ENCODE measurements around the gene CHMP3. TPM values are rescaled to one million over a fixed set of nuclear protein-coding genes. Genes with fewer than 3 reads are reported as not detected.

CHMP3 gene
- polyA plus RNA-seq, 1 donor from 2014 or later = 31.8 TPM

GRCh38 chr2:86464652-86465051, 98.6 kb downstream of the CHMP3 start:
- Histone ChIP-seq H3K27ac (ENCODE audit: low read length) (no peak overlapping the region), H4K20me1 (ENCODE audit: insufficient read depth) (no peaks in the 10 kb centered on the region), H3K9ac (ENCODE audit: low read length) (no peak overlapping the region), H2AFZ (ENCODE audit: low read depth, low read length) (no peak overlapping the region), H3K4me2 (ENCODE audit: low read length) (no peak overlapping the region), H3F3A (ENCODE audit: insufficient read depth, low read length, poor library complexity, severe bottlenecking) (no peaks in the 10 kb centered on the region), H3K4me3 (ENCODE audit: low read length) (no peak overlapping the region), H3K9me2 (ENCODE audit: insufficient read depth, low read length) (no peaks in the 10 kb centered on the region), H3K27me3 (ENCODE audit: insufficient read depth, low read depth, low read length) (no peaks in the 10 kb centered on the region), H3K79me2 (replicated peaks; ENCODE audit: insufficient read depth, low read length) (peaks cover 13% of the 10 kb centered on the region), H3K36me3 (ENCODE audit: insufficient read depth, low read length) (peaks cover 6% of the 10 kb centered on the region), H3K9me3 (ENCODE audit: low read length) (no peaks in the 10 kb centered on the region)
- TF ChIP-seq POLR2AphosphoS5 (IDR thresholded peaks at IDR 0.05) (no peak), RAD21 (conservative IDR thresholded peaks at IDR 0.05) (no peak), CTCF (IDR thresholded peaks at IDR 0.05; ENCODE audit: poor library complexity, severe bottlenecking) (no peak), EP300 (conservative IDR thresholded peaks at IDR 0.05; ENCODE audit: poor library complexity, severe bottlenecking) (no peak), EZH2 (IDR thresholded peaks at IDR 0.05; ENCODE audit: borderline replicate concordance, insufficient read depth, low read length, poor library complexity, severe bottlenecking) (no peak)

- H2AFZ ChIP-seq (ENCODE audit: low read depth, low read length) = no peak overlapping the region
- no peaks in the 10 kb centered on the region for H3K9me3 ChIP-seq (ENCODE audit: low read length)
- H3K4me3 ChIP-seq (ENCODE audit: low read length) = no peak overlapping the region
- no peak overlapping the region for H3K4me2 ChIP-seq (ENCODE audit: low read length)
- no peaks in the 10 kb centered on the region for H4K20me1 ChIP-seq (ENCODE audit: insufficient read depth)
- H3K9ac ChIP-seq (ENCODE audit: low read length) = no peak overlapping the region
- no peaks in the 10 kb centered on the region for H3K27me3 ChIP-seq (ENCODE audit: insufficient read depth, low read depth, low read length)
- H3K79me2 ChIP-seq (replicated peaks; ENCODE audit: insufficient read depth, low read length) = peaks cover 3% of the 10 kb centered on the region
- no peaks in the 10 kb centered on the region for H3K9me2 ChIP-seq (ENCODE audit: insufficient read depth, low read length)
- H3K27ac ChIP-seq (ENCODE audit: low read length) = no peak overlapping the region
- H3K36me3 ChIP-seq (ENCODE audit: insufficient read depth, low read length) = peaks cover 13% of the 10 kb centered on the region
- no peaks in the 10 kb centered on the region for H3F3A ChIP-seq (ENCODE audit: insufficient read depth, low read length, poor library complexity, severe bottlenecking)
- no peak for TF ChIP-seq REST (IDR thresholded peaks at IDR 0.05; ENCODE audit: borderline replicate concordance)
Measured at GRCh38 chr2:86461042-86461743, 102.0 kb downstream of the CHMP3 start.

- Histone ChIP-seq H3F3A (ENCODE audit: insufficient read depth, low read length, poor library complexity, severe bottlenecking) (no peaks in the 10 kb centered on the region), H3K9me2 (ENCODE audit: insufficient read depth, low read length) (no peaks in the 10 kb centered on the region), H3K79me2 (replicated peaks; ENCODE audit: insufficient read depth, low read length) (peaks cover 9% of the 10 kb centered on the region), H2AFZ (ENCODE audit: low read depth, low read length) (no peak overlapping the region), H3K27me3 (ENCODE audit: insufficient read depth, low read depth, low read length) (no peaks in the 10 kb centered on the region), H3K4me3 (ENCODE audit: low read length) (no peak overlapping the region), H3K36me3 (ENCODE audit: insufficient read depth, low read length) (peaks cover 26% of the 10 kb centered on the region), H3K9ac (ENCODE audit: low read length) (no peak overlapping the region), H3K9me3 (ENCODE audit: low read length) (peaks cover 3% of the 10 kb centered on the region), H4K20me1 (ENCODE audit: insufficient read depth) (no peaks in the 10 kb centered on the region), H3K27ac (ENCODE audit: low read length) (no peak overlapping the region), H3K4me2 (ENCODE audit: low read length) (no peak overlapping the region)
- TF ChIP-seq EP300 (conservative IDR thresholded peaks at IDR 0.05; ENCODE audit: poor library complexity, severe bottlenecking) (no peak), REST (IDR thresholded peaks at IDR 0.05; ENCODE audit: borderline replicate concordance) (no peak), MXI1 (conservative IDR thresholded peaks at IDR 0.05; ENCODE audit: poor library complexity, severe bottlenecking) (no peak), SMC3 (conservative IDR thresholded peaks at IDR 0.05; ENCODE audit: poor library complexity) (no peak)
Measured at GRCh38 chr2:86455181-86455580, 108.1 kb downstream of the CHMP3 start.

All from neural cell (in vitro differentiated cells).